Activated T-helper 17 cell treated with anti-CD3 and anti-CD28 coated beads, Interleukin-2, amount 50 U/mL, for 72 hours (primary cell): Measurements from ENCODE around the gene SLC22A25. TPM values are rescaled to one million over a fixed set of nuclear protein-coding genes. Genes with fewer than 3 reads are reported as not detected.
"Not testable (repeated sequence)": the region's sequence is repeated elsewhere in the genome, so short reads cannot be mapped to it uniquely, and the experiment has no call there.

Experiments
- ATAC-seq: fragments of 150-1000 bp; cut with Tn5 transposase; replicated peaks from 2 replicates; pipeline ENCODE4 v1.10.0; 2021; ENCODE audit warnings: mild to moderate bottlenecking, moderate library complexity
- H3K27ac Mint-ChIP-seq: one replicate; pipeline ENCODE4 v1.8.0; 2022; ENCODE audit warnings: mixed read lengths
- H3K27me3 Mint-ChIP-seq: one replicate; pipeline ENCODE4 v1.8.0; 2022; ENCODE audit warnings: mixed read lengths
- H3K36me3 Mint-ChIP-seq: one replicate; pipeline ENCODE4 v1.8.0; 2022; ENCODE audit warnings: low read depth, mild to moderate bottlenecking, mixed read lengths
- H3K4me1 Mint-ChIP-seq: one replicate; pipeline ENCODE4 v1.8.0; 2022; ENCODE audit warnings: mixed read lengths
- H3K4me3 Mint-ChIP-seq: one replicate; pipeline ENCODE4 v1.8.0; 2022; ENCODE audit warnings: mild to moderate bottlenecking, mixed read lengths
- H3K9me3 Mint-ChIP-seq: one replicate; pipeline ENCODE4 v1.8.0; 2022; ENCODE audit warnings: mixed read lengths
- total RNA-seq, 2 donors: library from RNA; stranded (reverse); gene quantifications; one replicate each; pipeline ENCODE4 v1.2.3, GENCODE V29; 2022

Gene SLC22A25
- not detected for total RNA-seq

- no peak for ATAC-seq
These were observed at the start of gene SLC22A25 for GRCh38 chr11:63243533-63243932. Gene SLC22A25, minus strand, starts transcription at chr11:63243599. Its CDS starts 13,947 bp downstream, at chr11:63229652.

GRCh38 chr11:63290285-63290684 is 46.9 kb upstream of the SLC22A25 start:
- Mint-ChIP-seq H3K36me3 (no peaks in the 10 kb centered on the region), H3K9me3 (peaks cover 17% of the 10 kb centered on the region), H3K27ac (no peak overlapping the region), H3K4me3 (no peak overlapping the region), H3K4me1 (no peaks in the 10 kb centered on the region), H3K27me3 (peaks cover 23% of the 10 kb centered on the region)
- no peak for ATAC-seq

More at GRCh38 chr11:63243533-63243932, at the start of gene SLC22A25:
- no peak within 1 kb of the TSS for H3K4me3 Mint-ChIP-seq
- H3K27ac Mint-ChIP-seq = no peak within 1 kb of the TSS
- peaks cover 33% of the 10 kb centered on the region for H3K27me3 Mint-ChIP-seq
- no peaks in the 10 kb centered on the region for H3K36me3 Mint-ChIP-seq
- H3K4me1 Mint-ChIP-seq = no peaks in the 10 kb centered on the region
- no peaks in the 10 kb centered on the region for H3K9me3 Mint-ChIP-seq

GRCh38 chr11:63289658-63290057 is 46.3 kb upstream of the SLC22A25 start:
- Mint-ChIP-seq H3K27ac (no peak overlapping the region), H3K9me3 (peaks cover 13% of the 10 kb centered on the region), H3K4me1 (no peaks in the 10 kb centered on the region), H3K36me3 (no peaks in the 10 kb centered on the region), H3K4me3 (no peak overlapping the region), H3K27me3 (peaks cover 26% of the 10 kb centered on the region)
- ATAC-seq = no peak

GRCh38 chr11:63282579-63282978 is 39.2 kb upstream of the SLC22A25 start:
- H3K9me3 Mint-ChIP-seq = no peaks in the 10 kb centered on the region
- H3K27ac Mint-ChIP-seq = no peak overlapping the region
- no peak overlapping the region for H3K4me3 Mint-ChIP-seq

GRCh38 chr11:63280920-63281319 is 37.5 kb upstream of the SLC22A25 start:
- no peaks in the 10 kb centered on the region for H3K4me1 Mint-ChIP-seq
- no peaks in the 10 kb centered on the region for H3K9me3 Mint-ChIP-seq
- no peak for ATAC-seq
- H3K4me3 Mint-ChIP-seq = no peak overlapping the region
- H3K27ac Mint-ChIP-seq = no peak overlapping the region
- H3K27me3 Mint-ChIP-seq = peaks cover 42% of the 10 kb centered on the region
- no peaks in the 10 kb centered on the region for H3K36me3 Mint-ChIP-seq

More at GRCh38 chr11:63282579-63282978, 39.2 kb upstream of the SLC22A25 start:
- Mint-ChIP-seq H3K27me3 (peaks cover 46% of the 10 kb centered on the region), H3K4me1 (no peaks in the 10 kb centered on the region), H3K36me3 (no peaks in the 10 kb centered on the region)
- ATAC-seq = no peak

GRCh38 chr11:63277345-63277943 is 34.0 kb upstream of the SLC22A25 start:
- Mint-ChIP-seq H3K4me1 (no peaks in the 10 kb centered on the region), H3K9me3 (no peaks in the 10 kb centered on the region), H3K27me3 (peaks cover 26% of the 10 kb centered on the region), H3K4me3 (no peak overlapping the region), H3K27ac (no peak overlapping the region), H3K36me3 (no peaks in the 10 kb centered on the region)
- ATAC-seq = no peak

GRCh38 chr11:63274776-63275175 is 31.4 kb upstream of the SLC22A25 start:
- H3K27me3 Mint-ChIP-seq = peaks cover 20% of the 10 kb centered on the region
- no peaks in the 10 kb centered on the region for H3K9me3 Mint-ChIP-seq
- no peaks in the 10 kb centered on the region for H3K4me1 Mint-ChIP-seq
- H3K4me3 Mint-ChIP-seq = no peak overlapping the region
- ATAC-seq = no peak
- no peaks in the 10 kb centered on the region for H3K36me3 Mint-ChIP-seq
- H3K27ac Mint-ChIP-seq = no peak overlapping the region

- no peak overlapping the region for H3K4me3 Mint-ChIP-seq
- H3K9me3 Mint-ChIP-seq = no peaks in the 10 kb centered on the region
- H3K27ac Mint-ChIP-seq = no peak overlapping the region
- H3K27me3 Mint-ChIP-seq = peaks cover 19% of the 10 kb centered on the region
- ATAC-seq = no peak
- no peaks in the 10 kb centered on the region for H3K36me3 Mint-ChIP-seq
- H3K4me1 Mint-ChIP-seq = no peaks in the 10 kb centered on the region
These were observed 30.3 kb upstream of the SLC22A25 start for GRCh38 chr11:63273685-63274084.

- Mint-ChIP-seq H3K4me3 (no peak overlapping the region), H3K9me3 (no peaks in the 10 kb centered on the region), H3K27ac (no peak overlapping the region), H3K36me3 (no peaks in the 10 kb centered on the region), H3K27me3 (peaks cover 27% of the 10 kb centered on the region), H3K4me1 (no peaks in the 10 kb centered on the region)
- ATAC-seq = no peak
These were observed 19.1 kb upstream of the SLC22A25 start for GRCh38 chr11:63262547-63262946.

- no peak overlapping the region for H3K27ac Mint-ChIP-seq
- no peaks in the 10 kb centered on the region for H3K36me3 Mint-ChIP-seq
- no peaks in the 10 kb centered on the region for H3K9me3 Mint-ChIP-seq
- peaks cover 20% of the 10 kb centered on the region for H3K27me3 Mint-ChIP-seq
- no peaks in the 10 kb centered on the region for H3K4me1 Mint-ChIP-seq
- no peak for ATAC-seq
- H3K4me3 Mint-ChIP-seq = no peak overlapping the region
These were observed 7.9 kb upstream of the SLC22A25 start for GRCh38 chr11:63251312-63251711.

- Mint-ChIP-seq H3K4me3 (no peak overlapping the region), H3K36me3 (no peaks in the 10 kb centered on the region), H3K27me3 (peaks cover 25% of the 10 kb centered on the region), H3K4me1 (no peaks in the 10 kb centered on the region), H3K9me3 (no peaks in the 10 kb centered on the region), H3K27ac (no peak overlapping the region)
- ATAC-seq = no peak
These were observed 7.0 kb upstream of the SLC22A25 start for GRCh38 chr11:63250162-63251050.

GRCh38 chr11:63248966-63249365 is 5.6 kb upstream of the SLC22A25 start:
- Mint-ChIP-seq H3K4me1 (no peaks in the 10 kb centered on the region), H3K27ac (no peak overlapping the region), H3K4me3 (no peak overlapping the region), H3K9me3 (no peaks in the 10 kb centered on the region), H3K36me3 (no peaks in the 10 kb centered on the region), H3K27me3 (peaks cover 36% of the 10 kb centered on the region)
- no peak for ATAC-seq

- ATAC-seq, H3K36me3 Mint-ChIP-seq, H3K4me1 Mint-ChIP-seq, H3K9me3 Mint-ChIP-seq, H3K27ac Mint-ChIP-seq, H3K4me3 Mint-ChIP-seq: not testable (repeated sequence)
- H3K27me3 Mint-ChIP-seq = peaks cover 40% of the 10 kb centered on the region
These were observed 4.0 kb upstream of the SLC22A25 start for GRCh38 chr11:63247237-63248002.

- Mint-ChIP-seq H3K27ac (no peak overlapping the region), H3K4me1 (no peaks in the 10 kb centered on the region), H3K9me3 (no peaks in the 10 kb centered on the region), H3K4me3 (no peak overlapping the region), H3K36me3 (no peaks in the 10 kb centered on the region), H3K27me3 (peaks cover 41% of the 10 kb centered on the region)
- no peak for ATAC-seq
These were observed 2.6 kb upstream of the SLC22A25 start for GRCh38 chr11:63246045-63246444.
